ES-I3 (cell line): ENCODE data around the gene LDLRAD3.

Experiments used
- H3K36me3 ChIP-seq: 2 replicates; pipeline ENCODE4 v1.6.1; 2013; ENCODE audit warnings: mild to moderate bottlenecking, low read length, control low read depth, moderate library complexity; ENCODE audit not compliant: insufficient read depth
- H3K4me1 ChIP-seq: 2 replicates; pipeline ENCODE4 v1.6.1; 2013; ENCODE audit warnings: mild to moderate bottlenecking, control low read depth, low read length; ENCODE audit not compliant: insufficient read depth
- H3K9ac ChIP-seq: 2 replicates; pipeline ENCODE4 v1.6.1; 2013; ENCODE audit warnings: low read depth, mild to moderate bottlenecking, low read length, moderate library complexity
- H3K9me3 ChIP-seq: 2 replicates; pipeline ENCODE4 v1.6.1; 2013; ENCODE audit warnings: mild to moderate bottlenecking, low read length, moderate library complexity; ENCODE audit not compliant: control insufficient read depth, insufficient read depth

LDLRAD3 gene

GRCh38 chr11:35980686-35981390, 37.0 kb downstream of the LDLRAD3 start:
- Histone ChIP-seq H3K9ac (no peak overlapping the region), H3K9me3 (peaks cover 13% of the 10 kb centered on the region), H3K36me3 (no peaks in the 10 kb centered on the region), H3K4me1 (peaks cover 12% of the 10 kb centered on the region; the same call in 1 of the 2 replicates)

DNA sequence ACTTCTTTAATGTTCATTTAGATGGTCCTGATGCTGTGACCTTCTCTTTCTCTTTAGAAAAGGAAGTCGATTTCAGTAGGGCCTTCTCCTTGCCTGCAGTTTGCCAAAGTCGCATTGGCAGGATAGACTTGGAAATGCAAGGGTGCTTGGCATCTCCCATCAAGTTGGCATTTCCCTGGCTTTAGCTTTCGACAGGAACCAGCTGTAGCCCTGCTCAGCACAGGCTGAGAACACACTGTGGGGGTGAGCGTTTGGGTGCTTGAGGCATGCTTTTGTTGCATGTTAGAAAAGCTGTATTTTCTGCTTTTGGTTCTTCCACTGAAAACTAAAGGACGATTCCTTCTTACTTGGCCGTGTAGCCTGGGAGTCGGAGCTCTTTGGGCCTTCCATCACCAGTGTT, 37.7 kb downstream of the LDLRAD3 start:
- Histone ChIP-seq H3K4me1 (peaks cover 14% of the 10 kb centered on the region), H3K9ac (no peak overlapping the region), H3K9me3 (peaks cover 10% of the 10 kb centered on the region), H3K36me3 (no peaks in the 10 kb centered on the region)

- H3K9ac ChIP-seq = no peak overlapping the region
- no peaks in the 10 kb centered on the region for H3K36me3 ChIP-seq
- H3K9me3 ChIP-seq = peaks cover 6% of the 10 kb centered on the region; the same call in 1 of the 2 replicates
- peaks cover 17% of the 10 kb centered on the region for H3K4me1 ChIP-seq
These were observed 38.2 kb downstream of the LDLRAD3 start for GRCh38 chr11:35982061-35982460.

DNA sequence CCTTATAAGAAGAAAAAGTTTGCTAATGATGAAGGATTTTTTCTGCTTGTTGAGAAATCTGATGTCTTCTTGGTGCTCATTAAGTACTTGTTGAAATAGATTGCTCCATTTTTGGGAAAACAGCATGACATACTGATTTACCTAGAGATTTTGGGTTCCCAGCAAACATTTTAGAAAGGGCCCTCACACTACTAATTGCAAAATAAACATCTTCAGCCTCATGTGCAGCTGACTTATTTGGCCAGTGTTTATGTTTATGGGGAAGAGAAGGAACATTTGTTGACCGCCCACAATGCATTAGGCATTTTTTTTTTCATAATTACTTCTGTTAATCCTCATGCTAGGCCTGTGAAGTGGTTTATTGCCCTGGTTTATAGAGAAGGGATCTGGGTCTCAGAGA, 40.1 kb downstream of the LDLRAD3 start:
- Histone ChIP-seq H3K4me1 (peaks cover 9% of the 10 kb centered on the region), H3K9me3 (peaks cover 5% of the 10 kb centered on the region; the same call in 1 of the 2 replicates), H3K9ac (no peak overlapping the region), H3K36me3 (no peaks in the 10 kb centered on the region)

- H3K9me3 ChIP-seq = peaks cover 5% of the 10 kb centered on the region; the same call in 1 of the 2 replicates
- no peaks in the 10 kb centered on the region for H3K36me3 ChIP-seq
- H3K4me1 ChIP-seq = peaks cover 14% of the 10 kb centered on the region
- H3K9ac ChIP-seq = no peak overlapping the region
These were observed 43.1 kb downstream of the LDLRAD3 start for GRCh38 chr11:35986947-35987346.

DNA sequence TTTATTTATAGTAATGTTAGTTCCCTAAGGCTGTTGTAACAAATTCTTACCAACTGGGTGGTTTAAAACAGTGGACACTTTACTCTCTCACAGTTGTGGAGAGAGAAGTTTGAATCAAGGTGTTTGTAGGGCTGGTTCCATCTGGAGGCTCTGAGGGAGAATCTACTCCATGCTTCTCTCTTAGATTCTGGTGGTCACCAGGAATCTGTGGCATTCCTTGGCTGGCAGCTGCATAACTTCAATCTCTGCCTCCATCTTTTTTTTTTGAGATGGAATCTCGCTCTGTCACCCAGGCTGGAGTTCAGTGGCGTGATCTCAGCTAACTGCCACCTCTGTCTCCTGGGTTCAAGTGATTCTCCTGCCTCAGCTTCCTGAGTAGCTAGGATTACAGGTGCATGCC, 46.3 kb downstream of the LDLRAD3 start:
- peaks cover 3% of the 10 kb centered on the region; the same call in 1 of the 2 replicates for H3K9me3 ChIP-seq
- H3K36me3 ChIP-seq = no peaks in the 10 kb centered on the region
- no peak overlapping the region for H3K9ac ChIP-seq
- H3K4me1 ChIP-seq = peaks cover 14% of the 10 kb centered on the region

GRCh38 chr11:35990816-35991215, 47.0 kb downstream of the LDLRAD3 start:
- Histone ChIP-seq H3K9me3 (peaks cover 2% of the 10 kb centered on the region; the same call in 1 of the 2 replicates), H3K36me3 (no peaks in the 10 kb centered on the region), H3K9ac (no peak overlapping the region), H3K4me1 (peaks cover 14% of the 10 kb centered on the region)

GRCh38 chr11:35992548-35992947, 48.7 kb downstream of the LDLRAD3 start:
- H3K4me1 ChIP-seq = peaks cover 9% of the 10 kb centered on the region
- H3K9ac ChIP-seq = no peak overlapping the region
- H3K9me3 ChIP-seq = peaks cover 2% of the 10 kb centered on the region; the same call in 1 of the 2 replicates
- no peaks in the 10 kb centered on the region for H3K36me3 ChIP-seq

GRCh38 chr11:35994421-35994820, 50.6 kb downstream of the LDLRAD3 start:
- H3K4me1 ChIP-seq = peaks cover 19% of the 10 kb centered on the region
- H3K36me3 ChIP-seq = no peaks in the 10 kb centered on the region
- peaks cover 2% of the 10 kb centered on the region; the same call in 1 of the 2 replicates for H3K9me3 ChIP-seq
- no peak overlapping the region for H3K9ac ChIP-seq

- Histone ChIP-seq H3K9me3 (peaks cover 2% of the 10 kb centered on the region; the same call in 1 of the 2 replicates), H3K4me1 (peaks cover 18% of the 10 kb centered on the region), H3K36me3 (no peaks in the 10 kb centered on the region), H3K9ac (no peak overlapping the region)
These were observed 51.9 kb downstream of the LDLRAD3 start for GRCh38 chr11:35995681-35996271.

DNA sequence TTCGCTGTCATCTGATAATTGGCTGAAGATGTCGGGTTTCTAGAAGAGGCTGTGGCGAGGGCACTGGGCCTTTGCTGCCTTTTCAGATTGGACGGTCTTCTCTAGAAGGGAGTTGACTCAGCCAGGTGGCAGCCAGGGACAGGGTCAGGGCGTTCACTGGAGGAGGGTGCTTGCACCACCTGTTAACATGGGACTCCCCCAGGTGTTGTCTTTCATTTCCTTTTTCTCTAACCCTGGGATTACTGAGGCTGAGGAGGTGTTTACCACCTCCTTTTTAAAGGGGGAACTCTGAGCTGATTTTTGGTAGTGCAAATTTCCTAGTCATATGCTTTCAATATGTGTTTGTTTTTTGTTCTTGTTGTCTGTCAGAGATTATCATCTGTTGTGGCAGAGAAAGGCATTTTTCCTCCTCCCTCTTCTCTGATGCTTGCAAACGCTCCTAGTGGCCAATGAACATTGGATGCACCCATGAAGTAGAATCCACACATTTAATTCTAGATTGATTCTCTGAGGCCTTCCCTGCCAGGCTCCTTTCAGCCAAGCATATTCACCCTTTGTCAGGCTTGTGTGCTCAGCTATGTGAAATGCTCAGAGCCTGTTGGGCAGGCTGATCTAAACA, 54.1 kb downstream of the LDLRAD3 start:
- Histone ChIP-seq H3K4me1 (peaks cover 19% of the 10 kb centered on the region), H3K9ac (no peak overlapping the region), H3K9me3 (peaks cover 2% of the 10 kb centered on the region; the same call in 1 of the 2 replicates), H3K36me3 (no peaks in the 10 kb centered on the region)

GRCh38 chr11:35998634-35999033, 54.8 kb downstream of the LDLRAD3 start:
- no peaks in the 10 kb centered on the region for H3K36me3 ChIP-seq
- peaks cover 19% of the 10 kb centered on the region for H3K4me1 ChIP-seq
- H3K9me3 ChIP-seq = peaks cover 2% of the 10 kb centered on the region; the same call in 1 of the 2 replicates
- no peak overlapping the region for H3K9ac ChIP-seq

DNA sequence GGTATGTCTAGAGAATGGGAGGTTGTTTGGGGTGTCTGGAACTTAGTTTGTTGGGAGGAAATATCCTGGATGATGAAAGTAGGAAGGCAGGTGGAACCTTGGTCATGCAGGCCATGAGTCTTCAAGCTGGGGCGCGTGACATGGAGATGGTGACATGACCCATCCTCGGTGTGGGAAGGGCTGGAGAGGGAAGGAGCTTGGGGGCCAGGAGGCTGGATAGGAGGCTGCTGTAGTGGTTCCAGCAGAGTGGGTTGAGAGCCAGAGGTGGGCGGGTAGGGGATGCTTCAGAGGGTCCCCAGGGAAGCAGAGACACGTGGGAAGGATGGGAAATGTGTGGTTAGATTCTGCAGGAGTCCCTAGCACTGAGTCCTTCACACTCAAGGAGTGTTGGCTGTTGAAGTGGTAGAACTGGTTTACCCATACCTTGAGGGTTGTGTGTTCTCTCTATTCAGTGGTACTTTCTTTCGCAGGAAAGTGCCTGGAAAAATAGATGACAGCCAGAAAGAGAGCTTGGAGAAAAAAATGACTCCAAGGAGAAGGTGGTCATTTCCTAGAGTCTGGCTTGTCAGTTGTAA, 56.8 kb downstream of the LDLRAD3 start:
- Histone ChIP-seq H3K4me1 (peaks cover 19% of the 10 kb centered on the region), H3K9me3 (peaks cover 3% of the 10 kb centered on the region; the same call in 1 of the 2 replicates), H3K9ac (no peak overlapping the region), H3K36me3 (no peaks in the 10 kb centered on the region)

DNA sequence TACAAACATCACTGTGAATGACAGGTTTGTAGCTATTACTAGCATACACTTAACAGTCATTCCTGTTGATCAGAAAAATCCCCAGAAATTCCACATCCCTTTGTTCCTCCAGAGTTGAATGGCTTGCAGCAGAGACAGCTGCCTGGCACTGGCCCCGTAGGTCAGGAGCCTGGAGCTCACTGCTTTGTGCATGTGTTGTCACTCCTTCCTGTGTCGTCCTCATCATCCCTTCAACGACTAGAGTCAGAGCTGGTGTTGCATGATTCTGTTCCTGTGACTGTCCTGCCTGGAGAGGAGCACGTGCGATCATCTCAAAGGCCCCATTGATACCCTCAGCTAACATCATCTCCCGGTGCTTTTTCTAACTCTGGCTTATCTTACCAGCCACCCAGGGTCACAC, 58.3 kb downstream of the LDLRAD3 start:
- Histone ChIP-seq H3K9me3 (peaks cover 3% of the 10 kb centered on the region; the same call in 1 of the 2 replicates), H3K9ac (no peak overlapping the region), H3K36me3 (no peaks in the 10 kb centered on the region), H3K4me1 (peaks cover 19% of the 10 kb centered on the region)
